Large intestine (tissue), 3 donors: ENCODE results near the gene PRRX1. TPM values are rescaled to one million over a fixed set of nuclear protein-coding genes. Genes with fewer than 3 reads are reported as not detected.

ENCODE experiments used
- DNase-seq, 2 donors: peaks; one replicate each; pipeline versions ENCODE4 v3.0.0 to v3.0.0-alpha.2; 2013
- H3K27ac ChIP-seq: one replicate; pipeline ENCODE4 v1.5.1; 2013; ENCODE audit warnings: low read length
- H3K27me3 ChIP-seq: 2 replicates; pipeline ENCODE4 v1.6.1; 2013; ENCODE audit warnings: low read length; ENCODE audit not compliant: control insufficient read depth, insufficient read depth
- H3K36me3 ChIP-seq: 2 replicates; pipeline ENCODE4 v1.6.1; 2013; ENCODE audit warnings: low read length; ENCODE audit not compliant: control insufficient read depth, insufficient read depth
- H3K4me1 ChIP-seq: one replicate; pipeline ENCODE4 v1.6.1; 2013; ENCODE audit warnings: low read length; ENCODE audit not compliant: control insufficient read depth, insufficient read depth
- H3K4me3 ChIP-seq: one replicate; pipeline ENCODE4 v1.5.1; 2013; ENCODE audit warnings: low read length
- H3K9me3 ChIP-seq: one replicate; pipeline ENCODE4 v1.6.1; 2013; ENCODE audit warnings: mild to moderate bottlenecking, low read depth, low read length, moderate library complexity; ENCODE audit not compliant: control insufficient read depth
- WGBS: methylation state at CpG from one replicate; pipeline ENCODE4 v1.1.5; 2013; ENCODE audit warnings: low lambda C conversion rate; ENCODE audit not compliant: insufficient coverage; 5-methylcytosine and 5-hydroxymethylcytosine counted together
- polyA plus RNA-seq: library from polyadenylated mRNA; unstranded; fragments of 120-200 nt; gene quantifications from one replicate; pipeline ENCODE4 v1.2.1, GENCODE V29; 2013

Gene PRRX1
- polyA plus RNA-seq, 1 donor: 3.3 TPM

DNA sequence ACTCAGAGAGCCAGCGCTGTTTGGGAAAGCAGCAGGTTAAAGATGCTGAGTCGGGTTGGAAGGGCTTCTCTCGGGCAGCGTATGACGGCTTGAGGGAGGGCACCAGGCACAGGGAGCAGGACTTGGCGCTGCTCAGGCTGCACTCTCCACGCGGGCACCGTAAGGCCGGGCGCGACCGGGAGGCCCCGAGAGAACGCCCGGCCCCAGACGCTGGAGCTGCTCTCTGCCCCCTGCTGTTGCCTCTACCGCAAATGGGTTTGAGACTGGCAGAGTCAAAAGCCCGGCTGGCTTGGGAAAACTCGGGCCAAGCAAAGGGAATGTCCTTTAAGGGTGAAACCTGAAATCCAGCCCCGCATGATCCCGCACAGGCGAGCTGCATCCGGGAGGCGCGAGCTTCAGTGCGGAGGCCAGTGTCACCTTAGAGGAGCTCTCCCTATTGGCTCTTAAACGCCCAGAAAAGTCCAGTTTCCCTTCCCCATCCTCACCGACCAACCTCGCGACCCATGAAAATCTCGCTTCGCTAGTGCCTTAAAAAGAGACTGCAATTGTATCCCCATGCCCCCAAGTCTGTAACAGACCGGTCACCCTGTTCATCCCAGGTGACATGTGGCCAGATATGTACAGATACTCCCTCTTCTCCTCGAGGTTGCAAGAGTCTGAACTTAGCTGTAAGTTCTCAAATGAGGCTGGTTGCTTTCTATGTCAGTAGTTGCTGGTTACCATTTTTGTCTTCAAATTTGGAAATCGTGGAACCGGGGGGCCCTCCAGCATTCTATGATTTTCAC is 1.1 kb downstream of the PRRX1 start:
- peak overlapping the region; percentile 26 for H3K4me3 ChIP-seq
- no peaks in the 10 kb centered on the region for H3K36me3 ChIP-seq
- peaks cover 99% of the 10 kb centered on the region for H3K27me3 ChIP-seq
- no peak for DNase-seq
- WGBS: no CpG with 5 or more reads among the region's 37 CpGs
- peaks cover 11% of the 10 kb centered on the region for H3K9me3 ChIP-seq
- no peak overlapping the region for H3K27ac ChIP-seq
- H3K4me1 ChIP-seq: peaks cover 19% of the 10 kb centered on the region

DNA sequence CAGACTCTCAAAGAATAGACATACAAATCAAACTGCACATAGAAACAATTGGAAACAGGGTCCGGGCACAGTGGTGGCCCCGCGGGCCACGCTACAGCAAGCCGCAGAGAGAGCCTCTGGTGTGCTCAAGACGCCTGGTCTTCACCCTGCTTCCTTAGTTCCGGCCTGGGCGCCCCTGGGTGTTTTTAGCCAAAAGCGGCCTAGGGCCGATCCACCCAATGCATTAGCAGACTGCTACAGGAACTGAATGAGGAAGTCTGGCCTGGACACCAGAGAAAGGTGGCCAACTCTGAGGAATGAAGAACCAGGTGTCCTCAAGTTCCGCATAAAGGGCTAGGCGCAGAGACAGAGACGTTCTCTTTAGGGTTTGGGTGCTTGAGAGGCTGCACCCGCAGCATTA is 1.7 kb downstream of the PRRX1 start:
- H3K27me3 ChIP-seq: peaks cover 99% of the 10 kb centered on the region
- H3K9me3 ChIP-seq: peaks cover 11% of the 10 kb centered on the region
- WGBS: no CpG with 5 or more reads among the region's 14 CpGs
- no peaks in the 10 kb centered on the region for H3K36me3 ChIP-seq
- no peak for DNase-seq
- H3K4me1 ChIP-seq: peaks cover 19% of the 10 kb centered on the region
- no peak overlapping the region for H3K27ac ChIP-seq
- no peak overlapping the region for H3K4me3 ChIP-seq

DNA sequence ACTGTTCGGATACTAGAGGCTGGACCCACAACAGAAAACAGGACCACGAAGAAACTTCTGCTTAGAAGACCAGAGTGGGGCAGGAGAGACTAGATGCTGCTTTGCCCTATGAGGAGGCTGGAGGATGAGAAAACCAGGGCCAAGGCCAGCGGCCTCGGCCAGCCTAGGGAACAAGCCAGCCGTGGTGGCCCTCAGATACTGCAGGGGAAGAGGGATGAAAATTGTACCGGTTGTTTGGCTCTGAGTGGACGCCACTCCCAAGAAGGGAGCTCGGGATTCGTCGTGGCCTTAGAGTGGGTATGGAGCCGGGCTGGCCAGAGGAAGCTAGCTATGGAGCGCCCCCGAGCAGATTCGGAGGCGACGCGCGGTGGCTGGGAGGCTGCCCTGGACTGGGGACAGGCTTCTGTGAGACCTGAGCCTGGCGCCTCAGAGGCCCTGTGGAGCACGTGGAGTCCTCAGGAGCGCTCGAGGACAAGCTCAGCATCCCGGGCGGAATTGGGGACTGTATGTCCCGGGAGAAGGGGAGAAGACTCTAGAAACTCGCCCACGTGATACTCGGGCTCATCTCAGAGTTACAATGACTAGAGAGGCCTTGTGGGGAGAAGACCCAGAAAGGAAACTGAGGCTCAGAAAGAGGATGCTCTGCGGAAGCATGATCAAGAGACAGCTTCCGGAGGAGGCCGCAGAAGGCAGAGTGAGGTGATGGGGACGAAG is 2.8 kb downstream of the PRRX1 start:
- H3K27me3 ChIP-seq: peaks cover 99% of the 10 kb centered on the region
- 40% methylated on average over 1 of the region's 32 CpGs for WGBS

DNA sequence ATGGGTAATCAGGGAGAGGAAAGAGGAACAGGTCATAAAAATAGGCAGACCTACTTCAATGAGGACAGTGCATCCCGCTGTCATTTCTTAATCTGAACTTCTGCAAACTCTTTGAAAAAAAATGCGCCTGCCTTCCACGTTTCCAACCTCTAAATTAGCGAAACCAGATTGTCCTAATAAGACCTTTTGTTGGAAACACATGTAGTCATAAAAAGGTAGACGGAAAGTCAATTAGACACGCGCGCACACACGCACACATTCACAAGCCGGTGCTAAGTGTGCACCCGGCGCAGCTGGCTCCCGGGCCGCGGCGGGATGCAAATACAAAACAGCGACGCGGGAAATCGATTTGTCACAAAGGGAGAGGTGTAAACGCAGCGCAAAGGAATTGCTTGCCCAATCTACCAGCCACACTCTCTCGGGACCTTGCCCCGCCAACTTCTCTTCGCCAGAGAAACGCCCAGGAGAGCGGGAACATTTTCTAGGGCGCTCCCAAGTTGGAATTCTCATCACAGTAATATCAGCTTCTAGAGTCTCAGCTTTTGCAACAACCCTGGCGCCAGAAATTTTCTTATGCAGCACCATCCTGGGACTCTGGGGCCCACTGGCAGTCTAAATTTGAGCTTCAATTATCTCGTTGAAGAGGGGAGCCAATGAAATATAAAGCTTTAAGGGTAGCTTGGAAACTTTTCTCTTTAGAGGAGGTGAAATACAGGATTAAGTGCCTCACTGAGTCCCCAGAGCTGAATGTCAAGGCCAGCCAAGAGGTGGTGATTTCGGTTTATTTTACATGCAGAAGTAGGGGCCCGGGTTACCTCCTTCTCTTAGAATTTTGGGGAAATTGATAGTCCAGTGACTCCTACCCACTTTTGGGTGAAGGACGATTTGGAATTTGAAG is 4.5 kb downstream of the PRRX1 start:
- WGBS: 9% methylated on average over 4 of the region's 33 CpGs
- H3K9me3 ChIP-seq: peaks cover 11% of the 10 kb centered on the region
- H3K4me3 ChIP-seq: no peak overlapping the region
- peaks cover 97% of the 10 kb centered on the region for H3K27me3 ChIP-seq
- no peaks in the 10 kb centered on the region for H3K36me3 ChIP-seq
- no peak for DNase-seq
- H3K4me1 ChIP-seq: peaks cover 16% of the 10 kb centered on the region
- H3K27ac ChIP-seq: no peak overlapping the region

More for the DNA sequence above, 2.8 kb downstream of the PRRX1 start:
- DNase-seq: no peak
- peaks cover 19% of the 10 kb centered on the region for H3K4me1 ChIP-seq
- no peak overlapping the region for H3K27ac ChIP-seq
- H3K4me3 ChIP-seq: no peak overlapping the region
- H3K9me3 ChIP-seq: peaks cover 11% of the 10 kb centered on the region
- no peaks in the 10 kb centered on the region for H3K36me3 ChIP-seq

DNA sequence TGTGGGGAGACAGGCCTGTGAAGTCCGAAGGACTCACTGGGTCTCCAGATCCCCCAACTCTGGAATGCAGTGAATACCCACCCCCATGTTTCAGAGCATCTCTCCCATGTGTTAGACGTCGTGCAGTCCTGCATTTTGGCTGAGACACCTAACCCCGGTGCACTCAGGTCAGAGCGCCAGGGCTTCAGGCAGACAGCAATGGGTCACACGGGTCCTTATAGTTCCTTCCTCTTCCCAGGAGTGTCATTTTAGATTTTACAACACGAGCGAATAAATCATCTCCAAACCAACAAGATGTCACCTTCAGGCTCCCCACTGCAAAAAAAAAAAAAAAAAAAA is 5.1 kb downstream of the PRRX1 start:
- no CpG with 5 or more reads among the region's 8 CpGs for WGBS
- Histone ChIP-seq H3K36me3 (no peaks in the 10 kb centered on the region), H3K4me3 (no peak overlapping the region), H3K9me3 (peaks cover 9% of the 10 kb centered on the region), H3K27me3 (peaks cover 96% of the 10 kb centered on the region), H3K4me1 (peaks cover 12% of the 10 kb centered on the region), H3K27ac (no peak overlapping the region)
- DNase-seq: no peak

DNA sequence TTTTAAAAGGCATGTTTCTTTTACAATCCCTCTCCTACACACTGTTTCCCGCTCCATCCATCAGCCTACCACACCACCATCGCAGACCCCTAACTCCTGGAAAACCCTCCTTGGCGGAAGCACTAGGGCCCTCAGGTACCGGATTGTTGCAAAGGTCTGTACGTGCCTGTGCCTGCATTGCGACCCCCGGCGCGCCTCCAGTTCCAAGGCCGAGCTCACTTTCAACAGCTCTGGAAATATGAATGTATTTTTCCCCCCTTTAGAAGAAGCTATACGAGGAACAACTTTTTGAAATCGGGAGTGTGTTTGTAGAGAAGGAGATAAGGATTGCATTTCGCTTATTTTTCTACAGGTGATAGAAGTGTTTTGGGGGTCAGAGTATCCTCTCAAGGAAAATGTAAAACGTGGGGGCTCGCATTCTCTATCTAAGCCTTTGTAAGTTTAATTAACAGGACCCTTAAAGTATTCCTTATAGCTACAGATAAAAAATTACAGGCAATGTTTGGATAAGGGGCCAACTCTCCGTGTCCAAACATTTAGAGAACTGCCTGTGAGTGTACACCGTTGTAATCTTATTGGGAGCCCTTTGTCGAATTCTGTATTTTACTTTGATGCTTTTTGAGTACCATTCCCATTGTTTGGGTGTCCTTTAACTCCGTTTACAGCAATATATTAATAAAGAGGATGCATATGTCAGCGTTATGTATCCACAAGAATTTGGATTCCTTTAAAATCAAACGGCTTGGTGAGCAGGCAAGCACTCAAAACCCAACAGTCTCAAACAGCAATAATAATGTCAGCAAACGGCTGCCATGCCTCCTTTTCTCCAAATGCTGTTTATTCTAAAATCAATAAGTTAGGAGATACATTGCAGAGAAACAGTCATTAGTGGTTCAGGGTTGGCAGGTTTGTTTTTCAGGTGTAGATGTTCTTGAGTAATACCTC is 5.9 kb downstream of the PRRX1 start:
- Histone ChIP-seq H3K27ac (no peak overlapping the region), H3K4me1 (peaks cover 5% of the 10 kb centered on the region), H3K4me3 (no peak overlapping the region), H3K9me3 (peaks cover under 1% of the 10 kb centered on the region), H3K36me3 (no peaks in the 10 kb centered on the region), H3K27me3 (peaks cover 91% of the 10 kb centered on the region)
- DNase-seq: no peak
- WGBS: 16% methylated on average over 5 of the region's 22 CpGs

DNA sequence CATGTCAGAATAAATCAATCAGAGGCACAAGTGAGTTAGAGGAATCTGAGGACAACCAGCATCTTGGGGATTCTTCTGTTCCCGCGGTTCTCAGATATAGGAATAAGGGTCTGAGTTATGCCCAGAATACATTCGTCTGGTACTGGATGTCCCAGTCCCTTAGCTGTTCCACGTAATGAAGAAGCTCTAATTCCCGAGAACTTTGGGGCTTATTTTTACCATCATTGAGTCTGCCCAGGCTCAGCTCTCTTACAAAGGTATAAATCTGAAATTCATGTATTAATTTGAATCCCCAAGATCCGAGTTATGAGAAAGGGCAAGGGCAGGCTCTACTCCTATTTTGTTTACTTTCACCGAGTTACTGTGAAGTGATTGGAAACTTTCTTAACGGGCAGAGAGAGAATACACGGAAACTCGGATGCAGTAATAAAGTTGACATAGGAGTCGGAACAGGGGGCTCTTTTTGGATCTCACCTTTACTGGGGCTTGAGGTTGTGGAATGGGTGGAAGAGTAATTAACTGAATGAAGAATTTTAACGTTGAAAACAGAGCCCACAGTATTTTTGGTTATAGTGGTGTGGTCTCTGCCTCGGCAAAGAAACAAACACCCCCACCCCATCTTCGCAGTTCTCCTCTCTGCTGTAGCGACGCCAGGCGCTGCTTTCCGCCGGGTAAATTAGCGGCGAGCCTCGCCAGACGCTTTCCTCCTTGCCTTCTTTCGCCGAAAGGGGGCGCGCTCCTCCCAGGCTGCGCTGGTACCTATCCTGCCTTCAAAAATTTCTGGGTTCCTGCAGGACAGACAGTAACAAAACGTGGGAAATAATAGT is 7.1 kb downstream of the PRRX1 start:
- Histone ChIP-seq H3K27ac (no peak overlapping the region), H3K36me3 (no peaks in the 10 kb centered on the region), H3K4me1 (no peaks in the 10 kb centered on the region), H3K9me3 (no peaks in the 10 kb centered on the region), H3K4me3 (no peak overlapping the region), H3K27me3 (peaks cover 85% of the 10 kb centered on the region)
- 20% methylated on average over 1 of the region's 29 CpGs for WGBS
- DNase-seq: no peak

DNA sequence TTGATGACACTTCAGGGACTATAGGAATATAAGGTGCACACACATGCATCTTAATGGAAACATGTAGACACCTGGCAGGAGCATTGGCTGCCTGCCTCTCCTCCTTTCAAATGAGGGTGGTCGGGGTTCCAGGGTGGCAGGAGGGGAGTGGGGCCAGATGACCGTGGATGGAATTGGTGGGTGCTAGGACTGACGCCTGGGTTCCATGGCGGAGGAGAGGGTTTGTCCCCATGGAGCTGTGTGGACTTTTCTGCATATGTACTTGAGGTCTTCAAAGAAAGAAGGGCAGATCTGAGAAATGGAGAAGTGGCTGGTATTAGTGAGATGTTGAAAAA is 7.7 kb downstream of the PRRX1 start:
- no peaks in the 10 kb centered on the region for H3K36me3 ChIP-seq
- H3K4me3 ChIP-seq: no peak overlapping the region
- H3K27me3 ChIP-seq: peaks cover 79% of the 10 kb centered on the region
- no peak for DNase-seq
- WGBS: no CpG with 5 or more reads among the region's 4 CpGs
- no peaks in the 10 kb centered on the region for H3K4me1 ChIP-seq
- H3K27ac ChIP-seq: no peak overlapping the region
- no peaks in the 10 kb centered on the region for H3K9me3 ChIP-seq

DNA sequence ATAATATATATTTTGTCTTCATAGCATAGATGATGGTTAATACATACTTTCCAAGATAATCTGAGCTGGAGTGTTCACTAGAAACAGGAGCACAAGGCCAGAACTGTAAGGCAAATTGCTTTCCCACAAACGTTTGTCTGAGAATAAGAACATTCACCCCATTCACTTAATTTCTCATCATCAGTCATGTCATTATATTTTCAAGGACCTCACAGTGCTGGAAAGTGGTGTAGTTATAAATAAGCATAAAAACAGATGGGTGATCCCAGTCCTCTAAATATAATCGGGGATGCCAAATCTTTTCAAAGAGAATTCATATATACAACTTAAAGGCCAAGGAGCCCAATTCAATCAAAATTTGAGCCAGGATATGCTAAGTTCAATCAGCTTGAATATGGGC is 8.4 kb downstream of the PRRX1 start:
- WGBS: no CpG with 5 or more reads among the region's 2 CpGs
- H3K4me3 ChIP-seq: no peak overlapping the region
- no peak overlapping the region for H3K27ac ChIP-seq
- peaks cover 72% of the 10 kb centered on the region for H3K27me3 ChIP-seq
- no peaks in the 10 kb centered on the region for H3K9me3 ChIP-seq
- no peaks in the 10 kb centered on the region for H3K36me3 ChIP-seq
- no peaks in the 10 kb centered on the region for H3K4me1 ChIP-seq
- no peak for DNase-seq
